Measurements from ENCODE around the gene DCUN1D4. TPM values are rescaled to one million over a fixed set of nuclear protein-coding genes. Genes with fewer than 3 reads are reported as not detected.
A peak's percentile ranks its signal among the peaks of the same experiment; 100 is the strongest.

The DCUN1D4 gene
- total RNA-seq (ENCODE audit: low replicate concordance), result 62.6 and 115 TPM in 2 replicates

DNA sequence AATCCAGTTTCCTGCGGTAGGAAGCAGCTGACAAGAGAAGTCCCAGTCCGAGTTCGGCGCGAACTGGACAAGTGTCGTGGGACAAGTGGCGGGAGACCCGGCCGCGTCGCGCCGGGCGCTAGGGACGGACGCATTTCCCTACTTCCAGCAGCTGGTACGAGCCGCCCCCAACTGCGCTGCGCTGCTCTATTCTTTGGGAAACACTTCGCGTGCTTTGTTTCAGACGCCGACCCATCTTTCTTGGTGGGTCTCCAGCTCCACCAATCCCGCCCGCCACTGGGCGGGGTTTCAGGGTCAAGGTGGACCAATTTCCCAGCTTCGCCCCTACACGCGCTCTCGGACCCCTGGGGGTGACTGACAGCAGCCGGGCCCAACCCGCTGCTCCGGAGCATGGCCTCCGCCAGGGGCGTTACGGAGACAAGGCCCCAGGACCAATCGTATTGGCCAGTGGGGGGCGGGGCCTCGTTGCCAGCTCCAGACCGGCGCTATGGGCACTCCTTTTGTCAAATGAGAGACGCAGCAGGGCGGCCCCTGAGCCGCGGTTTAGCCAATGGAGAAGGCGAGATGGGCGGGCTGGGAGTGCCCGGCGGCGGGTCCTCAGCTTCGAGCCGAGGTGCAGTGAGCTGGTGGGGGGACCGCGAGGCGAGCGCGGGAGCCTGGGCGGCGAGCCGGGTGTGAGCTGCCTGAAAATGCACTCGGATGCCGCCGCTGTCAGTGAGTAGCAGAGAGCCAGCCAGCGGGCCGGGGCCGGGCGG is at the start of gene DCUN1D4:
Gene DCUN1D4, plus strand, starts transcription at position 600 of the 755 bp plus-strand sequence. Its CDS starts 90 bp downstream, at position 690.
- TF ChIP-seq, protein P1, sequence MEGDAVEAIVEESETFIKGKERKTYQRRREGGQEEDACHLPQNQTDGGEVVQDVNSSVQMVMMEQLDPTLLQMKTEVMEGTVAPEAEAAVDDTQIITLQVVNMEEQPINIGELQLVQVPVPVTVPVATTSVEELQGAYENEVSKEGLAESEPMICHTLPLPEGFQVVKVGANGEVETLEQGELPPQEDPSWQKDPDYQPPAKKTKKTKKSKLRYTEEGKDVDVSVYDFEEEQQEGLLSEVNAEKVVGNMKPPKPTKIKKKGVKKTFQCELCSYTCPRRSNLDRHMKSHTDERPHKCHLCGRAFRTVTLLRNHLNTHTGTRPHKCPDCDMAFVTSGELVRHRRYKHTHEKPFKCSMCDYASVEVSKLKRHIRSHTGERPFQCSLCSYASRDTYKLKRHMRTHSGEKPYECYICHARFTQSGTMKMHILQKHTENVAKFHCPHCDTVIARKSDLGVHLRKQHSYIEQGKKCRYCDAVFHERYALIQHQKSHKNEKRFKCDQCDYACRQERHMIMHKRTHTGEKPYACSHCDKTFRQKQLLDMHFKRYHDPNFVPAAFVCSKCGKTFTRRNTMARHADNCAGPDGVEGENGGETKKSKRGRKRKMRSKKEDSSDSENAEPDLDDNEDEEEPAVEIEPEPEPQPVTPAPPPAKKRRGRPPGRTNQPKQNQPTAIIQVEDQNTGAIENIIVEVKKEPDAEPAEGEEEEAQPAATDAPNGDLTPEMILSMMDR (IDR thresholded peaks at IDR 0.05; ENCODE audit: insufficient read depth, low read length), result peak; percentile 46
- peak; percentile 99 for DNase-seq (ENCODE audit: low read depth)
- peak within 1 kb of the TSS; percentile 90 for H3K4me3 ChIP-seq (ENCODE audit: low read depth, low read length)

- no peak overlapping the region for H3K4me3 ChIP-seq (ENCODE audit: low read depth, low read length)
- no peak for DNase-seq (ENCODE audit: low read depth)
- TF ChIP-seq, protein P1 (IDR thresholded peaks at IDR 0.05; ENCODE audit: insufficient read depth, low read length), result no peak
These were observed 22.3 kb upstream of the DCUN1D4 start for GRCh38 chr4:51820443-51821234.

GRCh38 chr4:51825341-51825740 is 17.6 kb upstream of the DCUN1D4 start:
- TF ChIP-seq, protein P1 (IDR thresholded peaks at IDR 0.05; ENCODE audit: insufficient read depth, low read length), result no peak
- no peak for DNase-seq (ENCODE audit: low read depth)
- H3K4me3 ChIP-seq (ENCODE audit: low read depth, low read length), result no peak overlapping the region

GRCh38 chr4:51830156-51830720 is 12.7 kb upstream of the DCUN1D4 start:
- DNase-seq (ENCODE audit: low read depth), result no peak
- TF ChIP-seq, protein P1 (IDR thresholded peaks at IDR 0.05; ENCODE audit: insufficient read depth, low read length), result no peak
- H3K4me3 ChIP-seq (ENCODE audit: low read depth, low read length), result no peak overlapping the region

GRCh38 chr4:51831133-51831532 is 11.8 kb upstream of the DCUN1D4 start:
- TF ChIP-seq, protein P1 (IDR thresholded peaks at IDR 0.05; ENCODE audit: insufficient read depth, low read length), result peak; percentile 77
- DNase-seq (ENCODE audit: low read depth), result peak; percentile 66
- no peak overlapping the region for H3K4me3 ChIP-seq (ENCODE audit: low read depth, low read length)

DNA sequence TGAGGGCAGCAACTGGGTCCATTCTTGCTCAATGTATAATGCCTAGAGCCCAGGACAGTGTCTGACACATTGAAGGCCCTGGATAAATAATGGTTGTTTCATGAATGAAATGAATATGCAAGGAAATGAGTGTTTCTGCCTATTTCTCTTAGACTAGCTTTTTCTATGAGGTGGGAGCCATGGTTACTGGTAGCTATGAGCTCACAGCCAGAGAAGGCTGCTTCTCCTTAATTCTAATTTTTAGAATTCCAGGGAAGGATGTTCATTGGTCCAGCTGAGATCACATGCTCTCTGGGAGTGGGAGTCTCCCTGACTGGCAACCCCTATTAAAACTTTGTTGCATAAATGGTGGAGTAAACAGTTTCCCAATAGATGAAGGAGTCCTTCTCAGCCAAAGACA is 9.7 kb upstream of the DCUN1D4 start:
- H3K4me3 ChIP-seq (ENCODE audit: low read depth, low read length), result no peak overlapping the region
- TF ChIP-seq, protein P1 (IDR thresholded peaks at IDR 0.05; ENCODE audit: insufficient read depth, low read length), result no peak
- no peak for DNase-seq (ENCODE audit: low read depth)
